Lower leg skin (tissue), 3 donors: ENCODE measurements around the gene NKAIN2.

Source experiments
- POLR2A ChIP-seq, 2 donors: fragments of 450-650 bp; IDR thresholded peaks; one replicate each; pipeline ENCODE4 v1.6.1; 2016 to 2017; ENCODE audit warnings: antibody characterized with exemption in 2 of 2, mild to moderate bottlenecking in 1 of 2, moderate library complexity in 1 of 2
- TF ChIP-seq, protein P1 (sequence below), 3 donors: fragments of 450-650 bp; IDR thresholded peaks; one replicate each; pipeline ENCODE4 v1.5.1; 2016; ENCODE audit warnings: antibody characterized with exemption in 3 of 3, mild to moderate bottlenecking in 3 of 3, moderate library complexity in 2 of 3

DNA sequence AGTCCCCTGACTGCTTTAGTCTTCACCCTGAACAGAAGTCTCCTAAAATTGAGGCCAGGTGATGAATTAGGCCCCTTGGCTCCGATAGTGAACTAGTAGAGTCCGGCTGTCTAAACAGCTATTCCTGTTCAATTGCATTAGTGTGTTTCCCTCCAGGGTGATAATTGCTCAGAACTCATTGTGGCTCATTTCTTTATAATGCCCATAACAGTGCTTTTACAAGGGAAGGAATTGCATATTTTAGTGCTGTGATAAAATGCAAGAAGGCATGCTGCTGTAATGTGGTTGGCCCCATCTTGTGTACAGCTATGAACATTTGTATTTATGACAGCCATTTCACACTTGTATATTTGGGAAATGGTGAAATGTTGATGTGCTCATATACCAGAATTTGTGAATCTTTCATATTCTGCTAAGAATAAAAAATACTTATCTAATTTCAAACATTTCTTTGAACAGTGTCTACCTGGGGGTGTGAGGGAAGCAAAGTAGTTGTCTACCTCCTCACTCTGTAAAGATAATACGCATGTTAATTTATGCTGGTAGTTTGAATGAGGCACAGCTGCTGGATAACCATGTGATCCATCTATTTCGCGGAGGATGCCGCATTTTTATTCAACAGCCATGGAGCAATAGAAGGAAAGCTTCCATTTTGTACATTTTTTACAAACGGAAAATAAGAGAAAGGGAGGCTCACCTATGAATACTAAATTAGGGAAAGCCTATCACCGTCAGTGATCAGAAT is 451.4 kb downstream of the NKAIN2 start:
- TF ChIP-seq, protein P1, sequence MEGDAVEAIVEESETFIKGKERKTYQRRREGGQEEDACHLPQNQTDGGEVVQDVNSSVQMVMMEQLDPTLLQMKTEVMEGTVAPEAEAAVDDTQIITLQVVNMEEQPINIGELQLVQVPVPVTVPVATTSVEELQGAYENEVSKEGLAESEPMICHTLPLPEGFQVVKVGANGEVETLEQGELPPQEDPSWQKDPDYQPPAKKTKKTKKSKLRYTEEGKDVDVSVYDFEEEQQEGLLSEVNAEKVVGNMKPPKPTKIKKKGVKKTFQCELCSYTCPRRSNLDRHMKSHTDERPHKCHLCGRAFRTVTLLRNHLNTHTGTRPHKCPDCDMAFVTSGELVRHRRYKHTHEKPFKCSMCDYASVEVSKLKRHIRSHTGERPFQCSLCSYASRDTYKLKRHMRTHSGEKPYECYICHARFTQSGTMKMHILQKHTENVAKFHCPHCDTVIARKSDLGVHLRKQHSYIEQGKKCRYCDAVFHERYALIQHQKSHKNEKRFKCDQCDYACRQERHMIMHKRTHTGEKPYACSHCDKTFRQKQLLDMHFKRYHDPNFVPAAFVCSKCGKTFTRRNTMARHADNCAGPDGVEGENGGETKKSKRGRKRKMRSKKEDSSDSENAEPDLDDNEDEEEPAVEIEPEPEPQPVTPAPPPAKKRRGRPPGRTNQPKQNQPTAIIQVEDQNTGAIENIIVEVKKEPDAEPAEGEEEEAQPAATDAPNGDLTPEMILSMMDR (IDR thresholded peaks at IDR 0.05): no peak
- TF ChIP-seq POLR2A (IDR thresholded peaks at IDR 0.05): no peak
